ENCODE results near the gene TPSG1. TPM values are rescaled to one million over a fixed set of nuclear protein-coding genes. Genes with fewer than 3 reads are reported as not detected.

The TPSG1 gene
- total RNA-seq, 1 donor from 2014 or later, result not detected

DNA sequence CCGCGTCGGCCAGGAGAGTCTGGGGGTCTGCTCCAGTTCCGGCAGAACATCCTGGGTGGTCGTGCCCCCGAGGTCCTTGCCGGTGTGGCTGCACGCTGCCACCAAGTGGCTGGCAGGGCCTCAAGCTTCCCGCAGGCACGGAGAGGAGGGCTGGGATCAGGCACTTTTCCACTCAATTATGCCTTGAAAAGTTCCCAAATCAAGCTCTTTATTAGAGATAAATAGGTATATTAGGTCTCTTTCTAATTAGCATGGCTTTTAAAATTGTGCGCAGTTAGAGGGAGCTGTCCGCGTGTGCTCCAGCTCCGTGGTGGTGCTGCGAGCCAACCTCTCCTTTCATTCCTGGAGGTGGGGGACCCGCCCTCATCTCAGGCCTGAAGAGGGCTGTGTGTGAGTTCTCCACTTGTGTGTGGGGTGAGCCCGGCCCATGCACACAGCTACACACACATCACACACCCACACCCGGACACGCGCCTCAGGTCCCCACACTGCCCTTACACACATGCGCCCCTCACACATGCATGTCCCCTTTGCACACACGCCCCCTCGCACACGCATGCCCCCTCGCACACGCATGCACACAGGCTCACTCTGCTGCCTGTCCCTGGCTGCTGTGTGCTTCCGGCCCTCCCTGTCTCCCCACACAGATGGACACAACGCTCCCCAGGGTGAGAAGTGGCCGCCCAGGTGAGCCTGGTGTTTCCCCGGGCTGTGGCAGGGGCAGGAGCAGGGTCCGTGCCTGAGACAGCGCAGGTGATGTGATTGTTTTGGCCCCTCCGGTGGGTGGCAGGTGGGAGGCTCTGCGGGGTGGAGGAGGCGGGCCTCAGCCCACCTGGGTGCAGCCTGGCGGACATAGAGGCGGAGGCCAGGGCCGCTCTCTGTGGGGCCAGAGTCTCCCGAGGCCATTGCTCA, 43.4 kb downstream of the TPSG1 start:
- peaks cover 2% of the 10 kb centered on the region for H3K9me3 Mint-ChIP-seq (ENCODE audit: unreplicated experiment)
- no peaks in the 10 kb centered on the region for H3K9me3 ChIP-seq (ENCODE audit: insufficient read depth, low read depth, low read length)
- DNase-seq (ENCODE audit: low read depth) (no peak), FAIRE-seq (no peak)
- peaks cover 34% of the 10 kb centered on the region for H3K4me1 ChIP-seq (ENCODE audit: insufficient read depth, low read length)
- peak overlapping the region; percentile 3 for H3K4me3 Mint-ChIP-seq (ENCODE audit: unreplicated experiment)
- H3K9ac ChIP-seq (ENCODE audit: low read length), result peak overlapping the region; percentile 55
- H3K79me2 ChIP-seq (ENCODE audit: insufficient read depth, low read length), result peaks cover 2% of the 10 kb centered on the region
- H3K4me3 ChIP-seq (ENCODE audit: insufficient read depth, low read depth, low read length), result peak overlapping the region; percentile 5
- peaks cover 3% of the 10 kb centered on the region for H4K20me1 ChIP-seq (ENCODE audit: insufficient read depth, low read length)
- H2AFZ ChIP-seq (ENCODE audit: low read depth, low read length), result peak overlapping the region; percentile 42
- H3K27ac ChIP-seq (ENCODE audit: low read depth, low read length), result peak overlapping the region; percentile 56
- peak overlapping the region; percentile 77 for H3K27ac Mint-ChIP-seq (ENCODE audit: unreplicated experiment)
- no peaks in the 10 kb centered on the region for H3K36me3 ChIP-seq (ENCODE audit: insufficient read depth, low read length)
- TF ChIP-seq EZH2 (IDR thresholded peaks at IDR 0.05; ENCODE audit: insufficient read depth, low read length), result no peak
- TF ChIP-seq, protein P1, sequence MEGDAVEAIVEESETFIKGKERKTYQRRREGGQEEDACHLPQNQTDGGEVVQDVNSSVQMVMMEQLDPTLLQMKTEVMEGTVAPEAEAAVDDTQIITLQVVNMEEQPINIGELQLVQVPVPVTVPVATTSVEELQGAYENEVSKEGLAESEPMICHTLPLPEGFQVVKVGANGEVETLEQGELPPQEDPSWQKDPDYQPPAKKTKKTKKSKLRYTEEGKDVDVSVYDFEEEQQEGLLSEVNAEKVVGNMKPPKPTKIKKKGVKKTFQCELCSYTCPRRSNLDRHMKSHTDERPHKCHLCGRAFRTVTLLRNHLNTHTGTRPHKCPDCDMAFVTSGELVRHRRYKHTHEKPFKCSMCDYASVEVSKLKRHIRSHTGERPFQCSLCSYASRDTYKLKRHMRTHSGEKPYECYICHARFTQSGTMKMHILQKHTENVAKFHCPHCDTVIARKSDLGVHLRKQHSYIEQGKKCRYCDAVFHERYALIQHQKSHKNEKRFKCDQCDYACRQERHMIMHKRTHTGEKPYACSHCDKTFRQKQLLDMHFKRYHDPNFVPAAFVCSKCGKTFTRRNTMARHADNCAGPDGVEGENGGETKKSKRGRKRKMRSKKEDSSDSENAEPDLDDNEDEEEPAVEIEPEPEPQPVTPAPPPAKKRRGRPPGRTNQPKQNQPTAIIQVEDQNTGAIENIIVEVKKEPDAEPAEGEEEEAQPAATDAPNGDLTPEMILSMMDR (IDR thresholded peaks at IDR 0.05; ENCODE audit: insufficient read depth, low read depth, low read length), result no peak
- peaks cover 4% of the 10 kb centered on the region for H3K36me3 Mint-ChIP-seq (ENCODE audit: low read depth, unreplicated experiment)
- no peaks in the 10 kb centered on the region for H3K27me3 Mint-ChIP-seq (ENCODE audit: low read depth, unreplicated experiment)
- no peaks in the 10 kb centered on the region for H3K27me3 ChIP-seq (ENCODE audit: insufficient read depth, low read length)
- peak overlapping the region; percentile 83 for H3K4me2 ChIP-seq (ENCODE audit: low read length)
- H3K4me1 Mint-ChIP-seq (ENCODE audit: low read depth, unreplicated experiment), result peaks cover 8% of the 10 kb centered on the region

DNA sequence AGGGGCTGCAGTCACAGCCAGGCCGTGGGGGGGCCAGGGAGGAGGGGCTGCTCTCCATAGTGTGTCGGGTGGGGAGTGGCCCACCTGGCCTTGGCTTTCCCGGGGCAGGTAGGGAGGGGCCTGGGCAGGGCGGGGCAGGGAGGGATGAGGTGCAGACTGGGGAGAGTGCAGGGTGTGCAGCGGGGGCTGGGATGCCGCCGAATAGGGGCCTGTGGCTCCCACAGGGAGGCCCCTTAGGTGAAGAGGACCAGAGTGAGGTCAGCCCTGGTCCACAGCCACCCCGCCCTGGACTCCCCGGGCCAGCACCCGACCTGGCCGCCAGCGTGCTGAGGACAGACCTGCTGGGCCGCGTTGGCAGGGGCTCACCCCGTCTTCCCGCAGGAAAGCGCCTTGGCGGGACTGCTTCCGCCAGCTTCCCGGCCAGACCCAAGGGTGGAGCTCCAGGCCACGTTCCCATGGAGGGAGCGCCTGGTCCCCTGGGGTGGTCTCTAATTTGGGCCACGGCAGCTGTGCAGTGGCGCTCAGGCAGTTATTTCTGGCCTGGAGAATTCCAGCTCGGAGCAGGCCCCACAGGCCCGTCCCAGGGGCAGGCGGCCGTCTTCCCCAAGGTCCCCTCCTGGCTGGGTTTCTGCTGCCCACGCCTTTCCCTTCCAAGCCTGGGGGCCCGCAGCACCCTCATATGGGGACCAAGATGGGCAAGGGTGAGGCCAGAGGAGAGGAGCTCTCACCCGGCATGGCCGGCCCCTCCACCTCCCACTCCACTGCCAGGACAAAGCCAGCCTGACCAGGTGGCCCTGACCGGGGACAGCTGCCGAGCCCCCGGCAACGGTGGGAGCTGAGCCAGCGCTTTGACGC, 44.3 kb downstream of the TPSG1 start:
- no peak overlapping the region for H3K4me3 Mint-ChIP-seq (ENCODE audit: unreplicated experiment)
- H3K9me3 Mint-ChIP-seq (ENCODE audit: unreplicated experiment), result peaks cover 2% of the 10 kb centered on the region
- Histone ChIP-seq H3K4me3 (ENCODE audit: insufficient read depth, low read depth, low read length) (no peak overlapping the region), H3K4me2 (ENCODE audit: low read length) (no peak overlapping the region), H3K9me3 (ENCODE audit: insufficient read depth, low read depth, low read length) (no peaks in the 10 kb centered on the region), H3K36me3 (ENCODE audit: insufficient read depth, low read length) (no peaks in the 10 kb centered on the region), H3K79me2 (ENCODE audit: insufficient read depth, low read length) (peaks cover 2% of the 10 kb centered on the region), H3K9ac (ENCODE audit: low read length) (peak overlapping the region; percentile 55), H2AFZ (ENCODE audit: low read depth, low read length) (no peak overlapping the region), H3K27ac (ENCODE audit: low read depth, low read length) (no peak overlapping the region), H3K4me1 (ENCODE audit: insufficient read depth, low read length) (peaks cover 36% of the 10 kb centered on the region), H3K27me3 (ENCODE audit: insufficient read depth, low read length) (no peaks in the 10 kb centered on the region), H4K20me1 (ENCODE audit: insufficient read depth, low read length) (peaks cover 3% of the 10 kb centered on the region)
- no peak overlapping the region for H3K27ac Mint-ChIP-seq (ENCODE audit: unreplicated experiment)
- no peaks in the 10 kb centered on the region for H3K36me3 Mint-ChIP-seq (ENCODE audit: low read depth, unreplicated experiment)
- H3K27me3 Mint-ChIP-seq (ENCODE audit: low read depth, unreplicated experiment), result no peaks in the 10 kb centered on the region
- TF ChIP-seq, protein P1 (IDR thresholded peaks at IDR 0.05; ENCODE audit: insufficient read depth, low read depth, low read length), result no peak
- TF ChIP-seq EZH2 (IDR thresholded peaks at IDR 0.05; ENCODE audit: insufficient read depth, low read length), result no peak
- peaks cover 8% of the 10 kb centered on the region for H3K4me1 Mint-ChIP-seq (ENCODE audit: low read depth, unreplicated experiment)
- no peak for DNase-seq (ENCODE audit: low read depth)
- FAIRE-seq, result no peak

All from astrocyte (in vitro differentiated cells and primary cell).